HG02642 (cell line): ENCODE results near the gene LRRC4C.

Experiments
- ATAC-seq: cut with Tn5 transposase; IDR thresholded peaks from one replicate; pipeline ENCODE4 v1.9.1; 2021; ENCODE audit warnings: mild to moderate bottlenecking; ENCODE audit not compliant: unreplicated experiment, poor library complexity

LRRC4C gene

GRCh38 chr11:40287916-40288803 lies 1171.3 kb downstream of the LRRC4C start:
- ATAC-seq: no peak

- no peak for ATAC-seq
Observed at GRCh38 chr11:40286137-40286536, 1173.3 kb downstream of the LRRC4C start.

- ATAC-seq: no peak
Observed at GRCh38 chr11:40285558-40285957, 1173.9 kb downstream of the LRRC4C start.

- no peak for ATAC-seq
Observed at GRCh38 chr11:40281052-40281580, 1178.3 kb downstream of the LRRC4C start.

- ATAC-seq: no peak
Observed at GRCh38 chr11:40280159-40281051, 1179.0 kb downstream of the LRRC4C start.

GRCh38 chr11:40276960-40277359 lies 1182.5 kb downstream of the LRRC4C start:
- no peak for ATAC-seq

- no peak for ATAC-seq
Observed at GRCh38 chr11:40274017-40274416, 1185.4 kb downstream of the LRRC4C start.

- ATAC-seq: no peak
Observed at GRCh38 chr11:40273192-40273732, 1186.2 kb downstream of the LRRC4C start.

- no peak for ATAC-seq
Observed at GRCh38 chr11:40271361-40271760, 1188.1 kb downstream of the LRRC4C start.

- ATAC-seq: no peak
Observed at GRCh38 chr11:40269865-40270264, 1189.6 kb downstream of the LRRC4C start.

GRCh38 chr11:40268551-40268950 lies 1190.9 kb downstream of the LRRC4C start:
- no peak for ATAC-seq

- ATAC-seq: no peak
Observed at GRCh38 chr11:40255457-40255856, 1204.0 kb downstream of the LRRC4C start.

GRCh38 chr11:40253166-40253565 lies 1206.3 kb downstream of the LRRC4C start:
- ATAC-seq: no peak

GRCh38 chr11:40252236-40252635 lies 1207.2 kb downstream of the LRRC4C start:
- ATAC-seq: no peak

GRCh38 chr11:40246983-40247382 lies 1212.5 kb downstream of the LRRC4C start:
- no peak for ATAC-seq

- ATAC-seq: peak; percentile 100
Observed at GRCh38 chr11:40241524-40242051, 1217.9 kb downstream of the LRRC4C start.

GRCh38 chr11:40240284-40240683 lies 1219.2 kb downstream of the LRRC4C start:
- no peak for ATAC-seq

- no peak for ATAC-seq
Observed at GRCh38 chr11:40236526-40236925, 1222.9 kb downstream of the LRRC4C start.

- ATAC-seq: no peak
Observed at GRCh38 chr11:40235841-40236240, 1223.6 kb downstream of the LRRC4C start.

- no peak for ATAC-seq
Observed at GRCh38 chr11:40230821-40231220, 1228.6 kb downstream of the LRRC4C start.
